PC-9 (cell line): Measurements from ENCODE around the gene OR2B2.

ENCODE experiments used
- CTCF ChIP-seq: fragments of 200-600 bp; sonication (generic); conservative IDR thresholded peaks from 2 replicates; pipeline ENCODE4 v1.6.1; 2017; ENCODE audit warnings: mixed run types, antibody characterized with exemption, mild to moderate bottlenecking, moderate library complexity
- EZH2 ChIP-seq: fragments of 200-600 bp; sonication (generic); IDR thresholded peaks from 2 replicates; pipeline ENCODE4 v1.8.0; 2017; ENCODE audit warnings: antibody characterized with exemption, low read depth

GRCh38 chr6:27902335-27903314 is 9.6 kb downstream of the OR2B2 start:
- TF ChIP-seq CTCF = no peak
- no peak for TF ChIP-seq EZH2
